ENCODE data around the gene SIX1.
A peak's percentile ranks its signal among the peaks of the same experiment; 100 is the strongest.

SIX1 gene

DNA sequence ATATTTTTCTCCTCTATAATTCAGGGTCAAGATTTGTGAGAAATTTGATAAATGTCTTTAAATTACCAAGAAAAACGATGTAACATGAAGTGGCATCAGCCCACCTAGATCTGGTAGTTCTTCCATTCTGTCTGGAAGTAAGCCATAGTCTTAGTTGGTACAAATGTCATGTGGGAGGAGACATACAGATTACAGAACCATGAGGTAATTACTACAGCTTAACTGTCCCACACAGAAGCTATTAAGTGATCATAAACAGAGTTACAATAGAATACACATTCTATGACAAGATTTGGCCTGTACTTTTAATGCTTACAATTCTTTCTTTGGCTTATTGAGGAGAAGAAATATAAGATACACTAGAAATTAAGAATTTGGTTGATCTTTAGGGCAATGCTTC is 13.7 kb upstream of the SIX1 start:
- no peak for DNase-seq (ENCODE audit: low read depth in 1 of 2, low spot score in 1 of 2)
- in situ Hi-C loops (cut with HindIII; ENCODE audit: low pct_unique_long_range_greater_than_20kb, low sequenced_read_pairs) = no loop called here
- TF ChIP-seq JUND (IDR thresholded peaks at IDR 0.05; ENCODE audit: low read depth) = no peak

DNA sequence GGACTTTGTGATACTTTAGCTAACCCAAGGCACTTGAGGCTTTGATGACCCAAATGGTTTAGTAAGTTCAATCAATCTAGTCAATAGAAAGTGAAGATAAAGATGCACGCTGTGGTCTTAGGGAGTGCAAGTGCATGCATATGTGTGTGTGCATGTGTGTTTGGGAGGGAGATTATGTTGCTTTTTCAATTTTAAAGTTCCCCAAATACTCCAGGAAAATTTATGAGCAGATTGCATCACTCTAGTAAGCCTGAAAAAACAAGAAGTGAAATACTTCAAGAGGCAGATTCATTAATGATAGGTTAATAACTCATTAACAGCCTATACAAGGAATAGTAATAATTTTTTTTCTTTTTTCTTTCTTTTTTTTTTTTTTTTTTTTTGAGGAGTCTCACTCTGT is 12.4 kb upstream of the SIX1 start:
- no peak for DNase-seq (ENCODE audit: low read depth in 1 of 2, low spot score in 1 of 2)
- in situ Hi-C loops (cut with HindIII; ENCODE audit: low pct_unique_long_range_greater_than_20kb, low sequenced_read_pairs) = no loop called here
- no peak for TF ChIP-seq JUND (IDR thresholded peaks at IDR 0.05; ENCODE audit: low read depth)

DNA sequence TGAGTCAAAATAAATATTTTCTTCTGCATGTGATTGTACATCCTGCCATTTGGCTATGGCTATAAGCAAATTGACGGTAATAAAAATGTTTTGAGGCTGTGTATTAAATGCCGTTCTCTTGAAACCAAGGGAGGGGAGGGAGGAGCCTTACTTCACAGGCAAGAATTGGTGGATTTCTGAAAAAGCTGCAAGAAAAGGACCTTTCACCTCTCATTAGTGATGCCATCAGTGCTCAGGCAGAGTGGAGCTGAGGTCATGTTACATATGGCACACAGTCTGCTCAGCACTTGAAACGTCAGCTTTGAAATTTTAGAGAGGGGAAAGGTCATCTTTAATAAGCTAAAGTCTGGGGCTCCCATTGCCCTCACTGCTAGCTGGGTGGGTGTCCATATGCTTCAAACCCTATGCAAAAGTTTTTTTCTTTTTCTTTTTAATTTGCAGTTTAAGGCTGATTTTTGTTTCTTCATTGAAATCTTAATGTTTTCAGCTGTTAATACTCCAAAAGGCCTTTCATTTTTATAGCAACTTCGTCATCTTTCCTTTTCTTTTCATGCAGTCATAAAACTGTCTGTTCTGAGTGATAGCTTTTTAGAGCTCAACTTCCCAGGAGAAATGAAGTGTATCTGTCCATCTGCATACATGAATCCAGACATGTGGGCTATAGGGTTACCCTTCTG is 9.8 kb upstream of the SIX1 start:
- DNase-seq (ENCODE audit: low read depth in 1 of 2, low spot score in 1 of 2) = no peak
- in situ Hi-C loops (cut with HindIII; ENCODE audit: low pct_unique_long_range_greater_than_20kb, low sequenced_read_pairs) = no loop called here
- no peak for TF ChIP-seq JUND (IDR thresholded peaks at IDR 0.05; ENCODE audit: low read depth)

DNA sequence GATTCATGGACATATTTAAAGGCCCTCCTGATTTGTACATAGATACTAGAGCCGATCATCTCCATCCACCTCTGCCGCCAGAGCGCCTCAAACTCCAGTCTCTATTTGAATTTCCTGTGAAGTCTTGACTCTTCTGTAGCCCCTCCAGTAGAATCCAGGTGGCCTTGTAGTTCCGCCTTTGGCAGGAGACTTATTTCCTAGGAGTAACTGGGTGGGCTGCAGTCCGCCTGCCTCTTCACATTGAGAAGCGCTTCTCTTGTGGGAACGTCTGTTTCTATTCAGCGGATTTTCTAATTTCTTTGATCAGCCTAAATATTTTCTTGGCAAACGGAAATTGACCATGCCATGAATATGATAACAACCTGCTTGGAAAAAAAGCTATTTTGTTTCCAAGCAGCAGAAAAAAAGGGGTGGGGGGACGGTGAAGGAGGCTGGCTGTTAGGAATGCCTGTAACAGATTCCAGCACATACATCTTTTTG is 9.0 kb upstream of the SIX1 start:
- no peak for TF ChIP-seq JUND (IDR thresholded peaks at IDR 0.05; ENCODE audit: low read depth)
- no peak for DNase-seq (ENCODE audit: low read depth in 1 of 2, low spot score in 1 of 2)
- in situ Hi-C loops (cut with HindIII; ENCODE audit: low pct_unique_long_range_greater_than_20kb, low sequenced_read_pairs) = no loop called here

DNA sequence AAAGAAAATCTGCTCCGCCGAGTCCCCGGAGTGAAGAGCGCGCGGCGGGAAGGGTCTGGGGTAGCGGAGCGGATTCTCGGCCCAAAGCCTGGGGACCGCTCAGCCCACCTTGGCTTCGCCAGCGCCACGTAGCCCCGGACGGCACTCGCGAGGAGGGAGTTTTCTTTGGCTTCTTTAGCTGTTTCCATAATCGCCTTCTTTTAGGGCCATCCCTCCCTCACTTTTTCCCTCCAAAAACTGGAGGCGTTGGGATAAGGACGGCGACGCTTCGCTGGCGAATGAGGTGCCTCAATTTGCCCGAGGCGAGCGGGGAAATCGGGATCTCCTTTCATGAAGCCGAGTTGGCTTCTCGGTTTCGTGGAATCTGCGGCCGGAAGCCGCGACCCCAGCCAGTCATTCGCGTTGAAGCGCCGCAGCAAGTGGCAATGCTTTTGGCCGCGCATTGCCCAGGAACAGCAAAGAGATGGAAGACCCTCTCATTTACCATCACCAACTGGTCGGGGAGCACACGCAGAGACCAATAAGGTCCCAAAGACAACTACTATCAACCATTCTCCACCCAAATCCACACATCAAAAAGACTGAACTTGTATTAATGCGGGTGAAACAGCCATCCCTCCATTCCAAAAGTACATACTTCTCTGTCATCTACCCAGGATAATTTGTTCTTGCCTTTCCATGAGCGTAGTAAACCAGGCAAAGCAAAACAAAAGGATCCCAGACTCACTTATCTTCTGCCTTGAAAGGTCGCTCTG is 8.4 kb upstream of the SIX1 start:
- TF ChIP-seq JUND (IDR thresholded peaks at IDR 0.05; ENCODE audit: low read depth) = no peak
- peak in 1 of 2 experiments; percentile 55 for DNase-seq (ENCODE audit: low read depth in 1 of 2, low spot score in 1 of 2)
- in situ Hi-C loops (cut with HindIII; ENCODE audit: low pct_unique_long_range_greater_than_20kb, low sequenced_read_pairs) = no loop called here

DNA sequence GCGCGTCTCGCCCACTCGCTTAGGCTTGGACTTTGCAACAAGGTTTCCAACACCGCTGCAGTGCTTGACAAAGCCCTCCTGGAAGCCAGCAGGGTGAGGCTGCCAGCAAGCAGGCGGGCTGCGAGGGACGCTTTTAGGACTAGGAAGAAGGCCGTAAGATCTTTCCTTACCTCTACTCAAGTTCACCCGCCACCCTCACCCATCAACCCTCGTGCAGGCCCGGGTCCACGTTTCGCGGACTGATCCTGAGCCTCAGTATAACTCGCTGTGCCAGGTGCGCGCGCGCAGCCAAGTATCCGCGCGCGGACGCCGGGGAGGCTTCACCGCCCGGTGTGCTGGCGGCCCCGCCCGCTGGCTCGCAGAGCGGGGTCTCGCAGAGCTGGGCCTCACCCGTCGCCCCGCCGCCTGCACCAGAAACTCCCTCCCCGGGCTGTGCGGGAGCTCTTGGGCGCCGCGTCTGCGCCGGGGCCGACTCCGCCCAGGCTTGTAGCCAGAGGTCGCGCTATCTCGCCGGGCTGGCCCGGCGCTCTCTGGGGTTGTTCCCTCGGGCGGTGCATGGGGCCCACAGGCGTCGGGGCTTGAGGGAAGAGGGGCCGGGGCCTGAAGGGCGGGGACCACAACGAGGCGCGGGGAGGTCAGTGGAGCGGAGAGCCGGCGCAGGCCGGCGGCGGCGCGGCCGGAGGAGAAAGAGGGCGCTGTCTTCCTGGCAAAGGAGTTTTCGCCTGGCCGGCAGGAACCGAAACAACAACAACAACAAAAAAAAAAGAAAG is 7.6 kb upstream of the SIX1 start:
- DNase-seq (ENCODE audit: low read depth in 1 of 2, low spot score in 1 of 2) = peak; percentile 77 to 82
- TF ChIP-seq JUND (IDR thresholded peaks at IDR 0.05; ENCODE audit: low read depth) = no peak
- in situ Hi-C loops (cut with HindIII; ENCODE audit: low pct_unique_long_range_greater_than_20kb, low sequenced_read_pairs) = no loop called here

DNA sequence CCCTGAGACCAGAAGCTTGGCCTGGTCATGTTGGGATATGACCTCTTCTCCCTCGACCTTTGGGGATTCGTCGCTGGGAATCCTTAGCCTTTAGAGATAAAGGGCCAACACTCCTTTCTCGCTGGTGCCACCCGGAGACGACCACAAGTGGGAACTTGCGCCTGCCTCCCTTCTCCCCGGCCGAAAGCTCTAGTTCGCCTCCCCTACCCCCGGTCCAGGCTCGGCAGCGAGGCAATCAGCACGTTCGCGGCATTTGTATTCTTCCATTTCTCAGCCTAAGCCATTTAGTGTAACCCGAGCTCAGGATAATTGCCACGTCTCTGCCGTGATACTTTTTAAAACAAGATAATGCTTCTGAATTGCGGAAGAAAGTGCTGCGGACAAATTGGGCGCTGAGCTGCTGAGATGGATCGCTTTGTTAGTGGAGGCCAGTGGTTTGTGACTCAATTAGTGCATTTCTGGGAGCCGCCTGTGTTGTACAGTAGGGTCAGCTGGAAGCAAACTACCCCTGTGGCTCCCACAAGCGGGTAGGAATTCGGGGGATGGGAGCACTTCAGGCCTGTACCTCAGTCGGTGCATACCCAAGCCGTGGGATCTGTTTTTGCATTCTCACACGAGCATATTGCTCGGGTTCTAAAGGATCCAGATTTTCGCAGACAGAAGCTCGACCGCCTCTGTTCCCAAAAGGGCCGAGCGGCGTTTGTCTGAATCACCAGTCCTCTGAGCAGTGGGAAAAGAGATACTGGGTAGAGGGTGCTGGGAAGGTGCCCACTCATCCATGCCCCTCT is 6.8 kb upstream of the SIX1 start:
- in situ Hi-C loops (cut with HindIII; ENCODE audit: low pct_unique_long_range_greater_than_20kb, low sequenced_read_pairs) = no loop called here
- no peak for DNase-seq (ENCODE audit: low read depth in 1 of 2, low spot score in 1 of 2)
- no peak for TF ChIP-seq JUND (IDR thresholded peaks at IDR 0.05; ENCODE audit: low read depth)

DNA sequence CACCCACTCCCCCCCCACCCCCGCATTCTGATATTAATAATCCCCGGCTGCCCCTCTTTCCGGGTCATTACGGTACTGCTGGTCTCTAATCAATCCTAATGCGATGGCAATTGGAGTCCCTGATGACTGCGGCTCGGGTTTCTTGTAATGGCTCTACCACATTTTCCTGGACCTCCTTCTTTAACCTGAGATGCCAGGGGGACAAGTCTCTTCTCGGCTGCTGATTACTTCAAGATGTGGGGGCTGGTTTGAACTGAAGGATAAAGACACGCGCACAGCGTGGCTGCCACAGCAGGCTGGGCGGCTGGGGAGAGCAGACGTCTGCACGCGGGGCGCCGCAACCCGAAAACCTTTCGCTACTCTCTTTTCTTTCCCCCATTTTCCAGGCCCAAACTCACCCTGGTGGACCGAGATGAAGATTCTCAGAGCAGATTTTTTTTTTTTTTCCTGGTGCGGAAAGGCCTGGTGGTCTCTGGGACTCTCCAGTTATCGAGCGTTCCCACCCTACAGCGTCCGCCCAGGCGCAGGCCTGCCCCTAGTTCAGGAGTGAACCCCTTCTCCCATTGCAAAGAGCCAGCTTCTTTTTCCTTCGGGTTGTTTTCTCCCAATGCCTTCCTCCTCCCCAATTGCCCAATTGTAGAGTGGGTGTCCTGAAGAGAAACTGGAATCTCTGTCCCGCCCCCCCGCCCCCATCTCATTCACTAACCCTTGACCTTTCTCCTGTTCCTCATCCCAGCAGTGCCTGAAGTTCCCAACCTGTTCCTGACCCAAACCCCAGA is 6.0 kb upstream of the SIX1 start:
- in situ Hi-C loops (cut with HindIII; ENCODE audit: low pct_unique_long_range_greater_than_20kb, low sequenced_read_pairs) = no loop called here
- no peak for DNase-seq (ENCODE audit: low read depth in 1 of 2, low spot score in 1 of 2)
- TF ChIP-seq JUND (IDR thresholded peaks at IDR 0.05; ENCODE audit: low read depth) = no peak

DNA sequence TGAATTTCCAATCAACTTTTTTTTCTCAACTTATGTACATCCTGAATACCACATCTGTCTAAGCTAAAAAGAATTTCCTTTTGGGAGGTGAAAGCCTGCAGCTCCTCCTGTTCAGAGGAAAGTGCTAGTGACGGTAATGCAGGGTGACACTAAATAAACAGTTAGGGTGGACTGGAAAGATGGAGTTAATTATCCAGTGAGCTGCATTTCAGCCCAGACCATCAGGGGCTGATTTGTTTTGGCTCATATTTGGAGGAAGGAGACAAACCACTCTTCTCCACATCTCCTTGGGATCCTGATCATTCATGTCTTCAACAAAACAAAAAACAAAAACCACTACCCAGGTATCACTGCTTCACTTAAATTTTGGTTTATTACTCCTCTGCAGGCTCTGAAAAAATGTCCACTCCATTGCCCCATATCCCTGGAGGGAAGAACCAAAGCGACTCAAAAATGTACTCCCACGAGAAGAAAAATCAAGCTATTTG is 5.1 kb upstream of the SIX1 start:
- in situ Hi-C loops (cut with HindIII; ENCODE audit: low pct_unique_long_range_greater_than_20kb, low sequenced_read_pairs) = no loop called here
- TF ChIP-seq JUND (IDR thresholded peaks at IDR 0.05; ENCODE audit: low read depth) = no peak
- no peak for DNase-seq (ENCODE audit: low read depth in 1 of 2, low spot score in 1 of 2)

DNA sequence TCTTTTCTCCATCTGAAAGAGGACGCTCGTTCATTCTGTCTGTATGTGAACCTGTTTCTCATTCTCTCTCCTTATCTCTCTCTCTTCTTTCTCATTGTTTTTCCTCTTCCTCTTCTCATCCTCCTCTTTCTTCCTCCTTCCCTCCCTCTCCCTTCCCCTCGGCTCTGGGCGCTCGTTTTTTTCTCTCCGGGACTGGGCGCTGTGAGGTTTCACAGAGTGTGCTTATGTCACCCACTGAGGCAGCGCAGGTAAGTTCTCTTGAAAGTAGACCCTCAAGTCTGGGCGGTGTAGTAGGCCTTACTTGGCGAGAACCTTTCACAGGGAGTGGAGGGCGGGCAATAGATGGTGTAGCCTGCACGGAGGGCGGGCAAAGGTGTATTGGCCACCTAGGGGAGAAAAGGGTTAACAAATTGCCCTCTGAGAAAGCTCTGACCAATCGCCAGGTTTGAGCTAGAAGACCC is 4.5 kb upstream of the SIX1 start:
- in situ Hi-C loops (cut with HindIII; ENCODE audit: low pct_unique_long_range_greater_than_20kb, low sequenced_read_pairs) = no loop called here
- no peak for TF ChIP-seq JUND (IDR thresholded peaks at IDR 0.05; ENCODE audit: low read depth)
- no peak for DNase-seq (ENCODE audit: low read depth in 1 of 2, low spot score in 1 of 2)

Measured in T47D (cell line).